OCI-LY7 (cell line): ENCODE results near the gene GCNT2. TPM values are rescaled to one million over a fixed set of nuclear protein-coding genes. Genes with fewer than 3 reads are reported as not detected.

Experiments
- BruUV-seq: library from RNA; stranded (reverse); fragments of 400-500 nt; replicated peaks from 2 replicates; lab custom pipeline; 2021; lab: Mats Ljungman, UMichigan
- CTCF ChIA-PET: fragments of 300-600 bp; sonication (Branson Sonifier 250); formaldehyde crosslinking; loops from one replicate; lab custom pipeline; 2022; ENCODE audit warnings: antibody characterized with exemption; ENCODE audit not compliant: unreplicated experiment; lab: Charles Lee
- POLR2A ChIA-PET: fragments of 300-600 bp; sonication (Branson Sonifier 250); formaldehyde crosslinking; loops from one replicate; lab custom pipeline; 2022; ENCODE audit warnings: antibody characterized with exemption; lab: Charles Lee
- DNase-seq: peaks from one replicate; pipeline ENCODE4 v3.0.0-alpha.2; 2015; ENCODE audit warnings: low spot score
- H2AFZ ChIP-seq: fragments of 200-600 bp; sonication (generic), shearing (Covaris generic); 2 replicates; pipeline ENCODE4 v1.6.1; 2014; ENCODE audit warnings: mild to moderate bottlenecking, antibody characterized with exemption, low read length, moderate library complexity
- H3K27ac ChIP-seq: fragments of 200-600 bp; sonication (generic); 2 replicates; pipeline ENCODE4 v1.5.1; 2014; ENCODE audit warnings: mixed run types, low read depth, mild to moderate bottlenecking, moderate library complexity, low read length, inconsistent platforms; ENCODE audit not compliant: poor library complexity, severe bottlenecking
- H3K36me3 ChIP-seq: fragments of 200-600 bp; sonication (generic); 2 replicates; pipeline ENCODE4 v1.6.1; 2014; ENCODE audit warnings: mild to moderate bottlenecking, antibody characterized with exemption, low read length, moderate library complexity, mixed read lengths; ENCODE audit not compliant: insufficient read depth
- H3K4me1 ChIP-seq: fragments of 200-600 bp; sonication (generic); 2 replicates; pipeline ENCODE4 v1.5.1; 2014; ENCODE audit warnings: mild to moderate bottlenecking, low read length; ENCODE audit not compliant: insufficient read depth, poor library complexity, severe bottlenecking
- H3K4me2 ChIP-seq: fragments of 200-600 bp; sonication (generic); 2 replicates; pipeline ENCODE4 v1.6.1; 2014; ENCODE audit warnings: mild to moderate bottlenecking, low read length
- H3K4me3 ChIP-seq: fragments of 200-600 bp; sonication (generic); 2 replicates; pipeline ENCODE4 v1.5.1; 2014; ENCODE audit warnings: mild to moderate bottlenecking, low read depth, low read length; ENCODE audit not compliant: poor library complexity, severe bottlenecking
- H3K79me2 ChIP-seq: fragments of 200-600 bp; sonication (generic); 2 replicates; pipeline ENCODE4 v1.6.1; 2016; ENCODE audit warnings: low read depth, mild to moderate bottlenecking, low read length, moderate library complexity, mixed read lengths; ENCODE audit not compliant: insufficient read depth
- H3K9me2 ChIP-seq: fragments of 200-600 bp; sonication (generic); 2 replicates; pipeline ENCODE4 v1.6.1; 2016; ENCODE audit warnings: mild to moderate bottlenecking, low read length, mixed read lengths; ENCODE audit not compliant: insufficient read depth
- H3K9me3 ChIP-seq: fragments of 200-600 bp; sonication (generic); 2 replicates; pipeline ENCODE4 v1.6.1; 2014; ENCODE audit warnings: mild to moderate bottlenecking, mixed run types, low read length, mixed read lengths
- H4K20me1 ChIP-seq: fragments of 200-600 bp; sonication (generic); 2 replicates; pipeline ENCODE4 v1.6.1; 2014; ENCODE audit warnings: mild to moderate bottlenecking, antibody characterized with exemption, low read length, moderate library complexity, mixed read lengths; ENCODE audit not compliant: insufficient read depth
- CTCF ChIP-seq: fragments of 200-600 bp; sonication (generic); conservative IDR thresholded peaks from 2 replicates; pipeline ENCODE4 v1.5.1; 2014; ENCODE audit warnings: mild to moderate bottlenecking, antibody characterized with exemption, low read length, moderate library complexity, mixed read lengths
- EZH2phosphoT487 ChIP-seq: fragments of 200-600 bp; sonication (generic); IDR thresholded peaks from 2 replicates; pipeline ENCODE4 v1.6.1; 2018; ENCODE audit warnings: low read depth, borderline replicate concordance, mild to moderate bottlenecking, mixed run types, antibody characterized with exemption, low read length, moderate library complexity, mixed read lengths
- intact Hi-C: fragments of 100-400 bp; cut with micrococcal nuclease; formaldehyde crosslinking; loops from one replicate; pipeline ENCODE4 v1.10.0; 2022; ENCODE audit not compliant: unreplicated experiment
- total RNA-seq, 2 experiments: library from RNA; depleted of rRNA in 1 of 2; stranded (reverse); fragments of >200 nt in 1 of 2; shearing (Covaris generic) in 1 of 2; gene quantifications; 2 replicates each; pipeline ENCODE4 v1.2.3, GENCODE V29; 2014 to 2022

GCNT2 gene
- total RNA-seq, 2 experiments from 2014 or later: 17.4 to 25.2 TPM

DNA sequence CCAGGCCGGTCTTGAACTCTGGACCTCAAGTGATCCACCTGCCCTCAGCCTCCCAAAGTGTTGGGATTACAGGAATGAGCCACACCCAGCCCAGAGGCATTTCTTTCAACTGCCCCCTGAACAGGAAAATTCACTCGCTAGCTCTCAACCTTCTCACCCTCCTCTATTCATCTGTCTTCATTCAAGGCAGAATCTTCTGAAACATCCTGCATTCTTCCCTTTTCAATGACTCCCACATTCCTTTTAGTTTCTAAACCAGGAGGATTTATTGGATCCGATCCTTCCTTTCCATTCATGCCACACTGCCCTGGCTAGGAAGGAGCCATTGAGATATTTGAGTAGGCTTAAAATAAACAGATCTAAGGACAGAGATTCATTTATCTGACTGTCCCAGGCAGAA lies 120.4 kb downstream of the GCNT2 start:
- intact Hi-C loops: no loop called here
- Histone ChIP-seq H3K9me3 (no peaks in the 10 kb centered on the region), H2AFZ (no peak overlapping the region), H3K4me3 (no peak overlapping the region), H3K79me2 (no peaks in the 10 kb centered on the region), H3K4me2 (no peak overlapping the region), H3K27ac (no peak overlapping the region), H4K20me1 (no peaks in the 10 kb centered on the region), H3K36me3 (no peaks in the 10 kb centered on the region), H3K9me2 (no peaks in the 10 kb centered on the region), H3K4me1 (peaks cover 17% of the 10 kb centered on the region)
- TF ChIP-seq CTCF: no peak
- TF ChIP-seq EZH2phosphoT487: no peak
- ChIA-PET POLR2A (interaction anchor here (0.6 kb wide), 1 partner anchor 204 kb away, joined by 5 read pairs; no protein-coding TSS in a partner anchor), CTCF (no interaction called here)
- no TSS peak for BruUV-seq
- DNase-seq: no peak

DNA sequence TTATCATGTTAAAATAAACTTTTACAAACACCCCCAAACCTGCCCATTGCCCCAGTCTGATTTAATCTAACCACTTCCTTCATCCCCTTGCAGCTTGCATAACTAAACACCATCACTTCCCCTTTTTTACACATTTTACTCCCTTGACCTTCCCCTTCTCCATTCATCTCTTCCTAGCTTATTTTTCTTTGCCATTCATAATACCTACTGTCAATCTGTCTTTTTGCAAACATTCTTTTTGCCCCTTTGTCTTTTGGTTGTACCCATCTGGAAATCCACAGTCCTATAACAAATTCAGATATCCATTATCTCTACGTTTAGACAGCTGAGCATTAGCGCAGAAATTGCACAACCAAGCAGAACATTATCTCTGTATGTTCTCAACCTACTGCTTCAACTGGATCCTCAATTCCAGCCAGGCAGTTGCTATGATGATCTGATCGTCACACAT lies 122.1 kb downstream of the GCNT2 start:
- H3K9me2 ChIP-seq: no peaks in the 10 kb centered on the region
- peak overlapping the region; percentile 61 for H3K4me2 ChIP-seq
- no peaks in the 10 kb centered on the region for H4K20me1 ChIP-seq
- H3K4me1 ChIP-seq: peaks cover 17% of the 10 kb centered on the region
- H2AFZ ChIP-seq: peak overlapping the region; percentile 69; the same call in 1 of the 2 replicates
- H3K9me3 ChIP-seq: no peaks in the 10 kb centered on the region
- no peak overlapping the region for H3K27ac ChIP-seq
- intact Hi-C loops: no loop called here
- ChIA-PET CTCF (no interaction called here), POLR2A (interaction anchor here (0.9 kb wide), 1 partner anchor 20 kb away, joined by 3 read pairs; no protein-coding TSS in a partner anchor)
- H3K4me3 ChIP-seq: no peak overlapping the region
- BruUV-seq: no TSS peak
- TF ChIP-seq CTCF: no peak
- no peak for TF ChIP-seq EZH2phosphoT487
- H3K36me3 ChIP-seq: no peaks in the 10 kb centered on the region
- H3K79me2 ChIP-seq: no peaks in the 10 kb centered on the region
- peak; percentile 67 for DNase-seq

DNA sequence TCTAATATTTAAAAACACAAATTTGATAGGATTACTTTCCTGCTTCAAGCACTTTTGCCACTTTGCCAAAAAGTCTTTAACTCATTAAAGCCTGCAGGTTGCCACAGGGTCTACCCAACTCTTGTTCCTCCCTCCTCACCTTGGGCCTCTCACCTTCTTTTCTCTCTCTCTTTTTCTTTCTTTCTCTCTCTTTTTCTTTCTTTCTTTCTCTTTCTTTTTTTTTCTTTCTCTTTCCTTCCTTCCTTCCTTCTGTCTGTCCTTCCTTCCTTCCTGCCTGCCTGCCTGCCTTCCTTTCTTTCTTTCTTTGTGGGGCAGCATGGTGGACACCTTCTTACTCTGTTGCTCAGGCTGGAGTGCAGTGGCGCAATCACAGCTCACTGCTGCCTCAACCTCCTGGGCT lies 123.1 kb downstream of the GCNT2 start:
- H3K4me1 ChIP-seq: peaks cover 17% of the 10 kb centered on the region
- H3K27ac ChIP-seq: no peak overlapping the region
- no peaks in the 10 kb centered on the region for H3K36me3 ChIP-seq
- no peak for TF ChIP-seq EZH2phosphoT487
- TF ChIP-seq CTCF: no peak
- no peaks in the 10 kb centered on the region for H3K79me2 ChIP-seq
- no peaks in the 10 kb centered on the region for H3K9me2 ChIP-seq
- CTCF ChIA-PET: interaction anchor here (0.5 kb wide), 1 partner anchor 51 kb away, joined by 3 read pairs; the partner anchor contains the start of gene PAK1IP1
- intact Hi-C loops: no loop called here
- no peaks in the 10 kb centered on the region for H4K20me1 ChIP-seq
- no TSS peak for BruUV-seq
- no peak overlapping the region for H3K4me3 ChIP-seq
- POLR2A ChIA-PET: no interaction called here
- H2AFZ ChIP-seq: no peak overlapping the region
- no peaks in the 10 kb centered on the region for H3K9me3 ChIP-seq
- no peak for DNase-seq
- no peak overlapping the region for H3K4me2 ChIP-seq
